Liver (tissue), 9 donors: ENCODE data around the gene SYPL1. TPM values are rescaled to one million over a fixed set of nuclear protein-coding genes. Genes with fewer than 3 reads are reported as not detected.

Experiments
- DNase-seq: peaks from one replicate; pipeline ENCODE4 v3.0.0-alpha.2; 2017; ENCODE audit warnings: low spot score
- H3K27ac ChIP-seq, 2 donors: one replicate each; pipeline ENCODE4 v1.7.0; 2013; ENCODE audit warnings: inconsistent platforms in 2 of 2, low read length in 2 of 2, control low read depth in 1 of 2, low read depth in 1 of 2, mild to moderate bottlenecking in 1 of 2
- H3K27me3 ChIP-seq, 4 donors: one replicate each; pipeline versions ENCODE4 v1.6.1 to v1.7.0; 2013; ENCODE audit warnings: low read length in 3 of 4, inconsistent platforms in 1 of 4, mild to moderate bottlenecking in 1 of 4, moderate library complexity in 1 of 4; ENCODE audit not compliant: control insufficient read depth in 4 of 4, insufficient read depth in 4 of 4
- H3K36me3 ChIP-seq, 4 donors: one replicate each; pipeline versions ENCODE4 v1.6.1 to v1.7.0; 2013; ENCODE audit warnings: low read length in 3 of 4, mild to moderate bottlenecking in 3 of 4, low read depth in 1 of 4, moderate library complexity in 1 of 4; ENCODE audit not compliant: control insufficient read depth in 4 of 4, insufficient read depth in 3 of 4
- H3K4me1 ChIP-seq, 4 donors: one replicate each; pipeline versions ENCODE4 v1.6.1 to v1.7.0; 2013; ENCODE audit warnings: low read length in 3 of 4, mild to moderate bottlenecking in 3 of 4, moderate library complexity in 1 of 4; ENCODE audit not compliant: control insufficient read depth in 4 of 4, insufficient read depth in 4 of 4
- H3K4me3 ChIP-seq, 3 donors: one replicate each; pipeline versions ENCODE4 v1.6.1 to v1.7.0; 2013; ENCODE audit warnings: low read length in 3 of 3, control low read depth in 1 of 3, low read depth in 1 of 3, mild to moderate bottlenecking in 1 of 3
- H3K9ac ChIP-seq, 2 donors: one replicate each; pipeline ENCODE4 v1.7.0; 2013; ENCODE audit warnings: low read length in 2 of 2, mild to moderate bottlenecking in 2 of 2, moderate library complexity in 2 of 2, control low read depth in 1 of 2, low read depth in 1 of 2
- H3K9me3 ChIP-seq, 4 donors: one replicate each; pipeline versions ENCODE4 v1.6.1 to v1.7.0; 2013; ENCODE audit warnings: low read length in 3 of 4; ENCODE audit not compliant: control insufficient read depth in 4 of 4
- EGR1 ChIP-seq, 2 donors: IDR thresholded peaks; 2 replicates each; pipeline ENCODE4 v1.6.1; 2016 to 2018; ENCODE audit warnings: antibody characterized with exemption in 2 of 2, low read depth in 2 of 2
- FOXA1 ChIP-seq: IDR thresholded peaks from 2 replicates; pipeline ENCODE4 v1.6.1; 2016; ENCODE audit warnings: antibody characterized with exemption
- FOXA2 ChIP-seq: IDR thresholded peaks from 2 replicates; pipeline ENCODE4 v1.6.1; 2016; ENCODE audit warnings: antibody characterized with exemption
- HNF4A ChIP-seq, 2 donors: conservative IDR thresholded peaks; 2 replicates each; pipeline ENCODE4 v1.6.1; 2016; ENCODE audit warnings: antibody characterized with exemption in 2 of 2, mild to moderate bottlenecking in 2 of 2
- HNF4G ChIP-seq: IDR thresholded peaks from 2 replicates; pipeline ENCODE4 v1.6.1; 2016; ENCODE audit warnings: antibody characterized with exemption
- NR2F2 ChIP-seq: IDR thresholded peaks from 2 replicates; pipeline ENCODE4 v1.6.1; 2016; ENCODE audit warnings: antibody characterized with exemption
- SP1 ChIP-seq: IDR thresholded peaks from 2 replicates; pipeline ENCODE4 v1.6.1; 2018; ENCODE audit warnings: antibody characterized with exemption, mild to moderate bottlenecking
- YY1 ChIP-seq: IDR thresholded peaks from 2 replicates; pipeline ENCODE4 v1.6.1; 2016; ENCODE audit warnings: antibody characterized with exemption, mild to moderate bottlenecking
- WGBS: extraction: QIAGEN DNeasy Blood & Tissue Kit; methylation state at CpG from one replicate; pipeline ENCODE4 v1.1.7; 2013; 5-methylcytosine and 5-hydroxymethylcytosine counted together
- polyA plus RNA-seq, 2 donors: library from polyadenylated mRNA; stranded (reverse) in 1 of 2; unstranded in 1 of 2; fragments of 200-250 nt in 1 of 2; fragments of >200 nt in 1 of 2; fragmentation: Nextera tagmentation in 1 of 2; extraction: Ambion mirVana in 1 of 2; gene quantifications; one replicate each; pipeline versions ENCODE4 v1.2.1 to v1.2.3, GENCODE V29; 2013 to 2015
- total RNA-seq, 2 donors: library from RNA; depleted of rRNA; stranded (reverse); fragments of >200 nt; gene quantifications; one replicate each; pipeline ENCODE4 v1.2.3, GENCODE V29; 2014
- TF ChIP-seq, protein P1 (sequence below): IDR thresholded peaks from 2 replicates; pipeline ENCODE4 v1.6.1; 2016; ENCODE audit warnings: antibody characterized with exemption
- TF ChIP-seq, protein P2 (sequence below): IDR thresholded peaks from 2 replicates; pipeline ENCODE4 v1.6.1; 2016; ENCODE audit warnings: antibody characterized with exemption
- TF ChIP-seq, protein P3 (sequence below): IDR thresholded peaks from 2 replicates; pipeline ENCODE4 v1.6.1; 2016; ENCODE audit warnings: antibody characterized with exemption, mild to moderate bottlenecking
- donor health status: healthy.
- donor health status: healthy.
- donor health status: healthy.
- donor health status: healthy.
- donor health status: healthy.

SYPL1 gene
- total and polyA plus RNA-seq, 4 donors: 25.5 to 41.2 (median 28.8) TPM

DNA sequence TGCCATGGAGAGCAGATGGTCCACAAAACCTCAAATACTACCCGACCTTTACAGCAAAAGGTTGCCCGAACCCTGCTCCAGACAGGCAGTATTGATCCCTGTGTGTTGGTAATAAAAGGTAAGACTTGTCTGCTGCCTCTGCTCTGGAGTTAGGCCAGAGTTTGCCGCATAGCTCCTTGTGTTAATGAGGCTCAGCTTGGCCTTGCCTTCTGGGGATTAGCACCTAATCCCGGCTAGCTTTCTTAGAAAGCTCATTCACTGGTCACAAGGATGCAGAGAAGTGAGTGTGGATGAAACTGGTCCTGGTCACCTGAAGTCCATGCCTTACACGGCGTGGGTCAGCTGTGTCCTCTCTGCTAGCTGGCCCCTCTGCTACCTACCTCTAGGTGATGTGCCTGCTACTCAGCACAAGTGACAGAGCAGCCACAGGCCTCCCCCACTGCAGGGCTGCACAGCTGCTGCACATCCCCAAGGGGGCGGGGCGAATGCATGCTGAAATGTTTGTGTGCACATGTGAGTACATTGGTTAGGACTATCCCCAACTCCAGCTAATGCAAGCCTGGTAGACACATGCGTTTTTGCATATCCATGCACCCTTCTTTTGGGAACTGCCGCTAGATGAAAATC, 31.7 kb upstream of the SYPL1 start:
- 92% methylated on average over 10 of the region's 10 CpGs for WGBS
- TF ChIP-seq HNF4G (no peak), YY1 (no peak), NR2F2 (no peak), SP1 (no peak), EGR1 (IDR thresholded peaks at IDR 0.05; ENCODE audit: low read depth in 2 of 2) (no peak), HNF4A (conservative IDR thresholded peaks at IDR 0.05) (no peak)
- TF ChIP-seq, protein P1, sequence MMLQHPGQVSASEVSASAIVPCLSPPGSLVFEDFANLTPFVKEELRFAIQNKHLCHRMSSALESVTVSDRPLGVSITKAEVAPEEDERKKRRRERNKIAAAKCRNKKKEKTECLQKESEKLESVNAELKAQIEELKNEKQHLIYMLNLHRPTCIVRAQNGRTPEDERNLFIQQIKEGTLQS: no peak
- TF ChIP-seq, protein P2, sequence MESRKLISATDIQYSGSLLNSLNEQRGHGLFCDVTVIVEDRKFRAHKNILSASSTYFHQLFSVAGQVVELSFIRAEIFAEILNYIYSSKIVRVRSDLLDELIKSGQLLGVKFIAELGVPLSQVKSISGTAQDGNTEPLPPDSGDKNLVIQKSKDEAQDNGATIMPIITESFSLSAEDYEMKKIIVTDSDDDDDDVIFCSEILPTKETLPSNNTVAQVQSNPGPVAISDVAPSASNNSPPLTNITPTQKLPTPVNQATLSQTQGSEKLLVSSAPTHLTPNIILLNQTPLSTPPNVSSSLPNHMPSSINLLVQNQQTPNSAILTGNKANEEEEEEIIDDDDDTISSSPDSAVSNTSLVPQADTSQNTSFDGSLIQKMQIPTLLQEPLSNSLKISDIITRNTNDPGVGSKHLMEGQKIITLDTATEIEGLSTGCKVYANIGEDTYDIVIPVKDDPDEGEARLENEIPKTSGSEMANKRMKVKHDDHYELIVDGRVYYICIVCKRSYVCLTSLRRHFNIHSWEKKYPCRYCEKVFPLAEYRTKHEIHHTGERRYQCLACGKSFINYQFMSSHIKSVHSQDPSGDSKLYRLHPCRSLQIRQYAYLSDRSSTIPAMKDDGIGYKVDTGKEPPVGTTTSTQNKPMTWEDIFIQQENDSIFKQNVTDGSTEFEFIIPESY: no peak
- Histone ChIP-seq H3K4me3 (no peak overlapping the region), H3K9me3 (no peaks in the 10 kb centered on the region), H3K36me3 (no peaks in the 10 kb centered on the region), H3K27me3 (no peaks in the 10 kb centered on the region), H3K9ac (no peak overlapping the region), H3K27ac (no peak overlapping the region), H3K4me1 (peaks cover 0 to 10% (median 0%) of the 10 kb centered on the region in 4 donors)
- DNase-seq: no peak

DNA sequence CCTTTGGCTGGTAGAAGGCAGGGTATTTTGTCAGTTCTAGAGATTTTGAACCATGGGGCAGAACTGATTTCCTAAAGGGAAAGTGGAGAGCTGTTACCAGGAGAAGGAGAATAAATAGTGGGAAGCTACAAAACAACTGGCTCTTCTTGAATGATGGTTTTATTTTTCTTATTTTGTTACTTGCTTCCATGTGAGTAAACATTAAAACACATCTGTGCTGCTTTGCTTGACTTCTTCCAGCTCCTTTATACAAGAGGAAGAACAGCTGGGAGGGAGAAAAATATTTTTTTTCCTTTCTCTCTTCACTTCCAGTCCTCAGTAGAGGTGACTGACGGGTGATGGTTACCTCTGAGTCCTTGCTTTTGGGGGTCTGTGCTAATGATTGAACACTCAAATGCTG, 30.0 kb upstream of the SYPL1 start:
- 100% methylated on average over 1 of the region's 1 CpG for WGBS

More for the DNA sequence above, 30.0 kb upstream of the SYPL1 start:
- Histone ChIP-seq H3K27me3 (no peaks in the 10 kb centered on the region), H3K36me3 (no peaks in the 10 kb centered on the region), H3K27ac (no peak overlapping the region), H3K9me3 (no peaks in the 10 kb centered on the region), H3K4me1 (peaks cover 0 to 10% (median 0%) of the 10 kb centered on the region in 4 donors), H3K4me3 (no peak overlapping the region), H3K9ac (no peak overlapping the region)
- no peak for TF ChIP-seq FOXA2
- TF ChIP-seq, protein P3, sequence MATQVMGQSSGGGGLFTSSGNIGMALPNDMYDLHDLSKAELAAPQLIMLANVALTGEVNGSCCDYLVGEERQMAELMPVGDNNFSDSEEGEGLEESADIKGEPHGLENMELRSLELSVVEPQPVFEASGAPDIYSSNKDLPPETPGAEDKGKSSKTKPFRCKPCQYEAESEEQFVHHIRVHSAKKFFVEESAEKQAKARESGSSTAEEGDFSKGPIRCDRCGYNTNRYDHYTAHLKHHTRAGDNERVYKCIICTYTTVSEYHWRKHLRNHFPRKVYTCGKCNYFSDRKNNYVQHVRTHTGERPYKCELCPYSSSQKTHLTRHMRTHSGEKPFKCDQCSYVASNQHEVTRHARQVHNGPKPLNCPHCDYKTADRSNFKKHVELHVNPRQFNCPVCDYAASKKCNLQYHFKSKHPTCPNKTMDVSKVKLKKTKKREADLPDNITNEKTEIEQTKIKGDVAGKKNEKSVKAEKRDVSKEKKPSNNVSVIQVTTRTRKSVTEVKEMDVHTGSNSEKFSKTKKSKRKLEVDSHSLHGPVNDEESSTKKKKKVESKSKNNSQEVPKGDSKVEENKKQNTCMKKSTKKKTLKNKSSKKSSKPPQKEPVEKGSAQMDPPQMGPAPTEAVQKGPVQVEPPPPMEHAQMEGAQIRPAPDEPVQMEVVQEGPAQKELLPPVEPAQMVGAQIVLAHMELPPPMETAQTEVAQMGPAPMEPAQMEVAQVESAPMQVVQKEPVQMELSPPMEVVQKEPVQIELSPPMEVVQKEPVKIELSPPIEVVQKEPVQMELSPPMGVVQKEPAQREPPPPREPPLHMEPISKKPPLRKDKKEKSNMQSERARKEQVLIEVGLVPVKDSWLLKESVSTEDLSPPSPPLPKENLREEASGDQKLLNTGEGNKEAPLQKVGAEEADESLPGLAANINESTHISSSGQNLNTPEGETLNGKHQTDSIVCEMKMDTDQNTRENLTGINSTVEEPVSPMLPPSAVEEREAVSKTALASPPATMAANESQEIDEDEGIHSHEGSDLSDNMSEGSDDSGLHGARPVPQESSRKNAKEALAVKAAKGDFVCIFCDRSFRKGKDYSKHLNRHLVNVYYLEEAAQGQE: no peak
- no peak for TF ChIP-seq FOXA1
- TF ChIP-seq, protein P1: no peak
- DNase-seq: no peak
